ENCODE data around the gene TMEM238.

DNA sequence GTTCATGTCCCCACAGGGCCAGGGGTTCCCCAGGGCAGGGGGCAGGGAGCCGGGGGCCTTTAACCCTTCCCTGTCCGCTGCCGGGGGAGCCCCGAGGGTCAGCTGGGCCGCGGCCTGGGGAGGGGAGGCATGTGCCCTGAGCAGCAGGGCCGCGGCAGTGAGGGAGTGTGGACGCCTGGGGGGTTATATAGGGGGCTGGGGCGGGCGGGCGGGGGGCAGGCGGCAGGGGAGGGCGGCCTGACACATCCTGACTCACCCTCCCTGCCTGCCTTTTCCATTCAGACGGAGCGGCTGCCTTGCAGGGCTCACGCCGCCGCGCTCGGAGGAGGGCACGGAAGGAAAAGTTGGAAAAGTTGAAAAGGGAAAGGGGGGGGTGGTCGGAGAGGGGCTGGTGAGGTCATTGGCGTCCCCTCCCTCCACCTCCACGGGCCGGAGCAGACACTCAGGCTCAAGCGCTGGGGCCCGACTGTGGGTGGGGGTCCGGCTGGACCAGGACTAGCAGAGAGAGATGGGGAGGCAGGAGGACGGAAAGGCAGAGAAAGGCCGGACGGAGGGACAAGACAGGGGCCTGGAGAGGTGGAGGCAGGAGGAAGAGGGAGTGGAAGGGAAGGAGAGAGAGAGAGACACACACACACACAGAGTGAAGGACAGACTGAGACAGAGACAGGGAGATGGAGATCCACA is 13.6 kb downstream of the TMEM238 start, which contains the start of gene IL11:
- TF ChIP-seq SMC3 (IDR thresholded peaks at IDR 0.05; ENCODE audit: borderline replicate concordance, low read length) (no peak), POLR2AphosphoS2 (IDR thresholded peaks at IDR 0.05; ENCODE audit: low read depth, low read length) (no peak), BHLHE40 (IDR thresholded peaks at IDR 0.05; ENCODE audit: borderline replicate concordance in 1 of 2, low read depth in 2 of 2, low read length in 1 of 2) (no peak), HDGF (IDR thresholded peaks at IDR 0.05) (no peak), MYC (IDR thresholded peaks at IDR 0.05; ENCODE audit: insufficient read depth, insufficient read length, insufficient replicate concordance, low read length, severe bottlenecking) (no peak), NR2C2 (IDR thresholded peaks at IDR 0.05; ENCODE audit: borderline replicate concordance, control insufficient read depth, insufficient read length, low read depth) (no peak)
- TF ChIP-seq, protein P1, sequence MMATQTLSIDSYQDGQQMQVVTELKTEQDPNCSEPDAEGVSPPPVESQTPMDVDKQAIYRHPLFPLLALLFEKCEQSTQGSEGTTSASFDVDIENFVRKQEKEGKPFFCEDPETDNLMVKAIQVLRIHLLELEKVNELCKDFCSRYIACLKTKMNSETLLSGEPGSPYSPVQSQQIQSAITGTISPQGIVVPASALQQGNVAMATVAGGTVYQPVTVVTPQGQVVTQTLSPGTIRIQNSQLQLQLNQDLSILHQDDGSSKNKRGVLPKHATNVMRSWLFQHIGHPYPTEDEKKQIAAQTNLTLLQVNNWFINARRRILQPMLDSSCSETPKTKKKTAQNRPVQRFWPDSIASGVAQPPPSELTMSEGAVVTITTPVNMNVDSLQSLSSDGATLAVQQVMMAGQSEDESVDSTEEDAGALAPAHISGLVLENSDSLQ (IDR thresholded peaks at IDR 0.05), result no peak
- TF ChIP-seq, protein P2, sequence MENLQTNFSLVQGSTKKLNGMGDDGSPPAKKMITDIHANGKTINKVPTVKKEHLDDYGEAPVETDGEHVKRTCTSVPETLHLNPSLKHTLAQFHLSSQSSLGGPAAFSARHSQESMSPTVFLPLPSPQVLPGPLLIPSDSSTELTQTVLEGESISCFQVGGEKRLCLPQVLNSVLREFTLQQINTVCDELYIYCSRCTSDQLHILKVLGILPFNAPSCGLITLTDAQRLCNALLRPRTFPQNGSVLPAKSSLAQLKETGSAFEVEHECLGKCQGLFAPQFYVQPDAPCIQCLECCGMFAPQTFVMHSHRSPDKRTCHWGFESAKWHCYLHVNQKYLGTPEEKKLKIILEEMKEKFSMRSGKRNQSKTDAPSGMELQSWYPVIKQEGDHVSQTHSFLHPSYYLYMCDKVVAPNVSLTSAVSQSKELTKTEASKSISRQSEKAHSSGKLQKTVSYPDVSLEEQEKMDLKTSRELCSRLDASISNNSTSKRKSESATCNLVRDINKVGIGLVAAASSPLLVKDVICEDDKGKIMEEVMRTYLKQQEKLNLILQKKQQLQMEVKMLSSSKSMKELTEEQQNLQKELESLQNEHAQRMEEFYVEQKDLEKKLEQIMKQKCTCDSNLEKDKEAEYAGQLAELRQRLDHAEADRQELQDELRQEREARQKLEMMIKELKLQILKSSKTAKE (IDR thresholded peaks at IDR 0.05; ENCODE audit: low read depth, poor library complexity, severe bottlenecking), result no peak
- TF ChIP-seq, protein P3, sequence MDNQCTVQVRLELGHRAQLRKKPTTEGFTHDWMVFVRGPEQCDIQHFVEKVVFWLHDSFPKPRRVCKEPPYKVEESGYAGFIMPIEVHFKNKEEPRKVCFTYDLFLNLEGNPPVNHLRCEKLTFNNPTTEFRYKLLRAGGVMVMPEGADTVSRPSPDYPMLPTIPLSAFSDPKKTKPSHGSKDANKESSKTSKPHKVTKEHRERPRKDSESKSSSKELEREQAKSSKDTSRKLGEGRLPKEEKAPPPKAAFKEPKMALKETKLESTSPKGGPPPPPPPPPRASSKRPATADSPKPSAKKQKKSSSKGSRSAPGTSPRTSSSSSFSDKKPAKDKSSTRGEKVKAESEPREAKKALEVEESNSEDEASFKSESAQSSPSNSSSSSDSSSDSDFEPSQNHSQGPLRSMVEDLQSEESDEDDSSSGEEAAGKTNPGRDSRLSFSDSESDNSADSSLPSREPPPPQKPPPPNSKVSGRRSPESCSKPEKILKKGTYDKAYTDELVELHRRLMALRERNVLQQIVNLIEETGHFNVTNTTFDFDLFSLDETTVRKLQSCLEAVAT (IDR thresholded peaks at IDR 0.05), result no peak
- TF ChIP-seq, protein P4, sequence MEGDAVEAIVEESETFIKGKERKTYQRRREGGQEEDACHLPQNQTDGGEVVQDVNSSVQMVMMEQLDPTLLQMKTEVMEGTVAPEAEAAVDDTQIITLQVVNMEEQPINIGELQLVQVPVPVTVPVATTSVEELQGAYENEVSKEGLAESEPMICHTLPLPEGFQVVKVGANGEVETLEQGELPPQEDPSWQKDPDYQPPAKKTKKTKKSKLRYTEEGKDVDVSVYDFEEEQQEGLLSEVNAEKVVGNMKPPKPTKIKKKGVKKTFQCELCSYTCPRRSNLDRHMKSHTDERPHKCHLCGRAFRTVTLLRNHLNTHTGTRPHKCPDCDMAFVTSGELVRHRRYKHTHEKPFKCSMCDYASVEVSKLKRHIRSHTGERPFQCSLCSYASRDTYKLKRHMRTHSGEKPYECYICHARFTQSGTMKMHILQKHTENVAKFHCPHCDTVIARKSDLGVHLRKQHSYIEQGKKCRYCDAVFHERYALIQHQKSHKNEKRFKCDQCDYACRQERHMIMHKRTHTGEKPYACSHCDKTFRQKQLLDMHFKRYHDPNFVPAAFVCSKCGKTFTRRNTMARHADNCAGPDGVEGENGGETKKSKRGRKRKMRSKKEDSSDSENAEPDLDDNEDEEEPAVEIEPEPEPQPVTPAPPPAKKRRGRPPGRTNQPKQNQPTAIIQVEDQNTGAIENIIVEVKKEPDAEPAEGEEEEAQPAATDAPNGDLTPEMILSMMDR (IDR thresholded peaks at IDR 0.05 in 2 of 3, conservative IDR thresholded peaks at IDR 0.05 in 1 of 3; ENCODE audit: control insufficient read depth in 2 of 3, extremely low read depth in 1 of 3, insufficient read depth in 1 of 3, low read depth in 3 of 3, low read length in 3 of 3), result no peak
